ENCODE data around the gene ITGA11. TPM values are rescaled to one million over a fixed set of nuclear protein-coding genes. Genes with fewer than 3 reads are reported as not detected.

The ITGA11 gene
- total RNA-seq, 1 experiment from 2014 or later, result 0.70 TPM

- no TSS peak for BruUV-seq (replicated peaks)
- Histone ChIP-seq H3K4me1 (replicated peaks; ENCODE audit: insufficient read depth) (no peaks in the 10 kb centered on the region), H3K9me3 (ENCODE audit: insufficient read depth, low read depth) (no peaks in the 10 kb centered on the region), H3K27ac (no peak overlapping the region), H3K27me3 (ENCODE audit: insufficient read depth, low read depth) (no peaks in the 10 kb centered on the region), H3F3A (ENCODE audit: insufficient read depth, low read depth) (no peaks in the 10 kb centered on the region), H4K20me1 (ENCODE audit: insufficient read depth) (no peaks in the 10 kb centered on the region), H3K36me3 (ENCODE audit: low read depth) (no peaks in the 10 kb centered on the region), H3K79me2 (ENCODE audit: low read depth) (no peaks in the 10 kb centered on the region), H3K9me2 (ENCODE audit: insufficient read depth) (no peaks in the 10 kb centered on the region), H3K4me2 (no peak overlapping the region), H3K4me3 (no peak overlapping the region), H2AFZ (no peak overlapping the region)
- no peak for TF ChIP-seq EZH2 (IDR thresholded peaks at IDR 0.05; ENCODE audit: low read depth)
- no peak for TF ChIP-seq CTCF (conservative IDR thresholded peaks at IDR 0.05)
- CTCF ChIA-PET, result no interaction called here
- intact Hi-C loops (cut with micrococcal nuclease; ENCODE audit: unreplicated experiment), result no loop called here
- no peak for DNase-seq
- POLR2A ChIA-PET (ENCODE audit: unreplicated experiment), result no interaction called here
Observed at GRCh38 chr15:68377766-68378165, 54.2 kb downstream of the ITGA11 start.

GRCh38 chr15:68376447-68377060 is 55.4 kb downstream of the ITGA11 start:
- Histone ChIP-seq H3K36me3 (ENCODE audit: low read depth) (no peaks in the 10 kb centered on the region), H3K4me2 (no peak overlapping the region), H3K79me2 (ENCODE audit: low read depth) (no peaks in the 10 kb centered on the region), H2AFZ (no peak overlapping the region), H3K4me3 (no peak overlapping the region), H3K4me1 (replicated peaks; ENCODE audit: insufficient read depth) (no peaks in the 10 kb centered on the region), H3K27ac (no peak overlapping the region), H3F3A (ENCODE audit: insufficient read depth, low read depth) (no peaks in the 10 kb centered on the region), H4K20me1 (ENCODE audit: insufficient read depth) (no peaks in the 10 kb centered on the region), H3K27me3 (ENCODE audit: insufficient read depth, low read depth) (no peaks in the 10 kb centered on the region), H3K9me2 (ENCODE audit: insufficient read depth) (no peaks in the 10 kb centered on the region), H3K9me3 (ENCODE audit: insufficient read depth, low read depth) (no peaks in the 10 kb centered on the region)
- POLR2A ChIA-PET (ENCODE audit: unreplicated experiment), result no interaction called here
- no peak for DNase-seq
- TF ChIP-seq EZH2 (IDR thresholded peaks at IDR 0.05; ENCODE audit: low read depth), result no peak
- TF ChIP-seq CTCF (conservative IDR thresholded peaks at IDR 0.05), result no peak
- CTCF ChIA-PET, result no interaction called here
- intact Hi-C loops (cut with micrococcal nuclease; ENCODE audit: unreplicated experiment), result no loop called here
- no TSS peak for BruUV-seq (replicated peaks)

GRCh38 chr15:68375716-68376220 is 56.2 kb downstream of the ITGA11 start:
- Histone ChIP-seq H3K79me2 (ENCODE audit: low read depth) (no peaks in the 10 kb centered on the region), H2AFZ (no peak overlapping the region), H3K9me3 (ENCODE audit: insufficient read depth, low read depth) (no peaks in the 10 kb centered on the region), H4K20me1 (ENCODE audit: insufficient read depth) (no peaks in the 10 kb centered on the region), H3K4me2 (no peak overlapping the region), H3K27me3 (ENCODE audit: insufficient read depth, low read depth) (no peaks in the 10 kb centered on the region), H3K36me3 (ENCODE audit: low read depth) (no peaks in the 10 kb centered on the region), H3K4me1 (replicated peaks; ENCODE audit: insufficient read depth) (no peaks in the 10 kb centered on the region), H3K27ac (no peak overlapping the region), H3K4me3 (no peak overlapping the region), H3K9me2 (ENCODE audit: insufficient read depth) (no peaks in the 10 kb centered on the region), H3F3A (ENCODE audit: insufficient read depth, low read depth) (no peaks in the 10 kb centered on the region)
- intact Hi-C loops (cut with micrococcal nuclease; ENCODE audit: unreplicated experiment), result no loop called here
- POLR2A ChIA-PET (ENCODE audit: unreplicated experiment), result no interaction called here
- DNase-seq, result no peak
- BruUV-seq (replicated peaks), result no TSS peak
- TF ChIP-seq CTCF (conservative IDR thresholded peaks at IDR 0.05) (no peak), EZH2 (IDR thresholded peaks at IDR 0.05; ENCODE audit: low read depth) (no peak)
- CTCF ChIA-PET, result no interaction called here

All from PC-9 (cell line).